WTC11 (cell line): ENCODE measurements around the gene FKBP1A. TPM values are rescaled to one million over a fixed set of nuclear protein-coding genes. Genes with fewer than 3 reads are reported as not detected.

Experiments used
- ATAC-seq: fragments of 200-7000 bp; cut with Tn5 transposase; 2 replicates; pipeline ENCODE4 v1.10.0; 2021; ENCODE audit warnings: mild to moderate bottlenecking, moderate library complexity
- CTCF ChIA-PET: fragments of 300-600 bp; sonication (Branson Sonifier 250); formaldehyde crosslinking; loops from one replicate; lab custom pipeline; 2021; ENCODE audit warnings: antibody characterized with exemption; lab: Charles Lee
- POLR2A ChIA-PET: fragments of 350-600 bp; sonication (Branson Sonifier 250); formaldehyde crosslinking; loops from one replicate; lab custom pipeline; 2021; ENCODE audit warnings: antibody characterized with exemption; lab: Charles Lee
- DNase-seq: peaks from one replicate; pipeline ENCODE4 v3.0.0; 2021; ENCODE audit warnings: low spot score
- H3K27ac Mint-ChIP-seq: 2 replicates; pipeline ENCODE4 v1.8.0; 2021; ENCODE audit warnings: mixed read lengths
- H3K27me3 Mint-ChIP-seq: 2 replicates; pipeline ENCODE4 v1.8.0; 2021; ENCODE audit warnings: low read depth, mild to moderate bottlenecking, moderate library complexity, mixed read lengths
- H3K36me3 Mint-ChIP-seq: 2 replicates; pipeline ENCODE4 v1.8.0; 2021; ENCODE audit warnings: mixed read lengths
- H3K4me1 Mint-ChIP-seq: 2 replicates; pipeline ENCODE4 v1.8.0; 2022; ENCODE audit warnings: mixed read lengths
- H3K4me3 Mint-ChIP-seq: 2 replicates; pipeline ENCODE4 v1.8.0; 2021; ENCODE audit warnings: mild to moderate bottlenecking, moderate library complexity, mixed read lengths
- H3K9me3 Mint-ChIP-seq: 2 replicates; pipeline ENCODE4 v1.8.0; 2021; ENCODE audit warnings: mixed read lengths
- AR ChIP-seq: fragments of 250-450 bp; sonication (Bioruptor Pico); IDR thresholded peaks from 2 replicates; pipeline ENCODE4 v1.9.0; 2021; ENCODE audit warnings: mild to moderate bottlenecking
- ATF3 ChIP-seq: sonication (generic); formaldehyde crosslinking; conservative IDR thresholded peaks from 2 replicates; pipeline ENCODE4 v1.8.1; 2022; ENCODE audit warnings: mild to moderate bottlenecking, missing genetic modification reagents
- CDX4 ChIP-seq: fragments of 250-450 bp; sonication (Bioruptor Pico); IDR thresholded peaks from 2 replicates; pipeline ENCODE4 v1.9.0; 2021; ENCODE audit warnings: moderate library complexity, mild to moderate bottlenecking, inconsistent platforms, borderline replicate concordance
- CREM ChIP-seq: sonication (generic); formaldehyde crosslinking; IDR thresholded peaks from 2 replicates; pipeline ENCODE4 v1.8.1; 2022; ENCODE audit warnings: mild to moderate bottlenecking, missing genetic modification reagents, moderate library complexity
- ESRRA ChIP-seq: sonication (generic); formaldehyde crosslinking; IDR thresholded peaks from 2 replicates; pipeline ENCODE4 v1.8.1; 2022; ENCODE audit warnings: mild to moderate bottlenecking, missing genetic modification reagents, borderline replicate concordance
- NFE2L1 ChIP-seq: sonication (generic); formaldehyde crosslinking; IDR thresholded peaks from 2 replicates; pipeline ENCODE4 v1.8.1; 2023; ENCODE audit warnings: missing genetic modification reagents
- PRRX2 ChIP-seq: fragments of 250-450 bp; sonication (Bioruptor Pico); IDR thresholded peaks from 2 replicates; pipeline ENCODE4 v1.8.0; 2021; ENCODE audit warnings: mild to moderate bottlenecking
- SP1 ChIP-seq: sonication (generic); formaldehyde crosslinking; conservative IDR thresholded peaks from 2 replicates; pipeline ENCODE4 v1.8.1; 2022; ENCODE audit warnings: missing genetic modification reagents
- ZBTB43 ChIP-seq: sonication (generic); formaldehyde crosslinking; IDR thresholded peaks from 2 replicates; pipeline ENCODE4 v1.8.1; 2023; ENCODE audit warnings: mild to moderate bottlenecking, missing genetic modification reagents
- ZMAT4 ChIP-seq: fragments of 250-450 bp; sonication (Bioruptor Pico); IDR thresholded peaks from 2 replicates; pipeline ENCODE4 v1.9.0; 2021; ENCODE audit warnings: mild to moderate bottlenecking
- ZNF138 ChIP-seq: sonication (generic); formaldehyde crosslinking; conservative IDR thresholded peaks from 2 replicates; pipeline ENCODE4 v1.8.1; 2022; ENCODE audit warnings: mild to moderate bottlenecking, moderate library complexity, missing genetic modification reagents
- ZNF281 ChIP-seq: sonication (generic); formaldehyde crosslinking; IDR thresholded peaks from 2 replicates; pipeline ENCODE4 v1.8.0; 2023; ENCODE audit warnings: mild to moderate bottlenecking, missing genetic modification reagents
- total RNA-seq: library from RNA; stranded (reverse); gene quantifications from 3 replicates; pipeline ENCODE4 v1.2.3, GENCODE V29; 2021
- TF ChIP-seq, protein P1 (sequence below): sonication (generic); formaldehyde crosslinking; IDR thresholded peaks from 2 replicates; pipeline ENCODE4 v1.8.1; 2022; ENCODE audit warnings: low read depth, missing genetic modification reagents, borderline replicate concordance
- TF ChIP-seq, protein P2 (sequence below): sonication (generic); formaldehyde crosslinking; IDR thresholded peaks from 2 replicates; pipeline ENCODE4 v1.8.0; 2022; ENCODE audit warnings: mild to moderate bottlenecking, missing genetic modification reagents

FKBP1A gene
- total RNA-seq, 1 experiment from 2014 or later: 218 TPM

DNA sequence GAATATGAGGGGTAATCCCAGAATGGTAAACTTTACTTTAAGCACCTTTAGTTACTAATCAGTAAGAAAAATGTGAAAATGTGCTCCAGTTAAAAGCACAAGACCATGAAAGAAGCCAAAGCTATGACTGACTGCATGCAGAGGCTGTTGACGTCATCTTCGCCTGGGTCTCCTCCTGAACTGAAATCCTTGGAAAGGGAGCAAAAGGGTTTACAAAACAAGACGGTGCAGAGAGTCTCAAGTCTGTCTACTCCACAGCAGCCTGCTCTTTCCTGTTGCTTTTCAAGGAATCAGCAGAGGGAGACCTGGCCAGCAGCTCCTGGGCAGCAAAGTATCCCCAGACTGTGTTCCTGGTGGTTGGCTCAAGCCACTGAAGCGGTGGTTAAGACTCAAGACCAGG is 10.2 kb downstream of the FKBP1A start:
- CTCF ChIA-PET: interaction anchor here (0.9 to 1.9 kb wide), 5 partner anchors 15 to 121 kb away, joined by 4 to 9 read pairs (median 5); partner anchors contain the start of gene NSFL1C
- TF ChIP-seq CREM (CRISPR knock-in tag): no peak
- no peak for TF ChIP-seq ZMAT4 (CRISPR knock-in tag)
- TF ChIP-seq, protein P1, sequence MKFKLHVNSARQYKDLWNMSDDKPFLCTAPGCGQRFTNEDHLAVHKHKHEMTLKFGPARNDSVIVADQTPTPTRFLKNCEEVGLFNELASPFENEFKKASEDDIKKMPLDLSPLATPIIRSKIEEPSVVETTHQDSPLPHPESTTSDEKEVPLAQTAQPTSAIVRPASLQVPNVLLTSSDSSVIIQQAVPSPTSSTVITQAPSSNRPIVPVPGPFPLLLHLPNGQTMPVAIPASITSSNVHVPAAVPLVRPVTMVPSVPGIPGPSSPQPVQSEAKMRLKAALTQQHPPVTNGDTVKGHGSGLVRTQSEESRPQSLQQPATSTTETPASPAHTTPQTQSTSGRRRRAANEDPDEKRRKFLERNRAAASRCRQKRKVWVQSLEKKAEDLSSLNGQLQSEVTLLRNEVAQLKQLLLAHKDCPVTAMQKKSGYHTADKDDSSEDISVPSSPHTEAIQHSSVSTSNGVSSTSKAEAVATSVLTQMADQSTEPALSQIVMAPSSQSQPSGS (CRISPR knock-in tag): no peak
- no peak for TF ChIP-seq ZBTB43 (CRISPR knock-in tag)
- no peak for TF ChIP-seq CDX4 (CRISPR knock-in tag)
- TF ChIP-seq SP1 (CRISPR knock-in tag): no peak
- no peak for TF ChIP-seq ZNF281 (CRISPR knock-in tag)
- TF ChIP-seq ATF3 (CRISPR knock-in tag): no peak
- no peak for TF ChIP-seq ESRRA (CRISPR knock-in tag)
- TF ChIP-seq AR (CRISPR knock-in tag): no peak
- TF ChIP-seq ZNF138 (CRISPR knock-in tag): no peak
- TF ChIP-seq, protein P2, sequence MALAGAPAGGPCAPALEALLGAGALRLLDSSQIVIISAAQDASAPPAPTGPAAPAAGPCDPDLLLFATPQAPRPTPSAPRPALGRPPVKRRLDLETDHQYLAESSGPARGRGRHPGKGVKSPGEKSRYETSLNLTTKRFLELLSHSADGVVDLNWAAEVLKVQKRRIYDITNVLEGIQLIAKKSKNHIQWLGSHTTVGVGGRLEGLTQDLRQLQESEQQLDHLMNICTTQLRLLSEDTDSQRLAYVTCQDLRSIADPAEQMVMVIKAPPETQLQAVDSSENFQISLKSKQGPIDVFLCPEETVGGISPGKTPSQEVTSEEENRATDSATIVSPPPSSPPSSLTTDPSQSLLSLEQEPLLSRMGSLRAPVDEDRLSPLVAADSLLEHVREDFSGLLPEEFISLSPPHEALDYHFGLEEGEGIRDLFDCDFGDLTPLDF (CRISPR knock-in tag): no peak
- no peak for TF ChIP-seq NFE2L1 (CRISPR knock-in tag)
- no peak for TF ChIP-seq PRRX2
- ATAC-seq (no peak), DNase-seq (no peak)
- Mint-ChIP-seq H3K4me3 (no peak overlapping the region), H3K4me1 (peaks cover 31% of the 10 kb centered on the region), H3K27me3 (no peaks in the 10 kb centered on the region), H3K36me3 (no peaks in the 10 kb centered on the region), H3K27ac (0 out of 2 replicates have a peak overlapping the region, but pooled peaks have one; percentile 34), H3K9me3 (no peaks in the 10 kb centered on the region)
- POLR2A ChIA-PET: interaction anchor here (1.0 kb wide), 1 partner anchor 11 kb away, joined by 3 read pairs; no protein-coding TSS in a partner anchor
